GM18505 (cell line): ENCODE results near the gene VEZF1.
"Not testable (repeated sequence)": the region's sequence is repeated elsewhere in the genome, so short reads cannot be mapped to it uniquely, and the experiment has no call there.

Experiments used
- ATAC-seq: cut with Tn5 transposase; IDR thresholded peaks from one replicate; pipeline ENCODE4 v1.9.1; 2021; ENCODE audit not compliant: unreplicated experiment
- POLR2A ChIP-seq: IDR thresholded peaks from 4 replicates; pipeline ENCODE4 v1.6.1; 2011; ENCODE audit warnings: borderline replicate concordance; ENCODE audit not compliant: insufficient read depth, insufficient read length; ENCODE audit errors: extremely low read depth

The VEZF1 gene

GRCh38 chr17:57975044-57975443, 13.0 kb downstream of the VEZF1 start:
- TF ChIP-seq POLR2A: no peak
- no peak for ATAC-seq

DNA sequence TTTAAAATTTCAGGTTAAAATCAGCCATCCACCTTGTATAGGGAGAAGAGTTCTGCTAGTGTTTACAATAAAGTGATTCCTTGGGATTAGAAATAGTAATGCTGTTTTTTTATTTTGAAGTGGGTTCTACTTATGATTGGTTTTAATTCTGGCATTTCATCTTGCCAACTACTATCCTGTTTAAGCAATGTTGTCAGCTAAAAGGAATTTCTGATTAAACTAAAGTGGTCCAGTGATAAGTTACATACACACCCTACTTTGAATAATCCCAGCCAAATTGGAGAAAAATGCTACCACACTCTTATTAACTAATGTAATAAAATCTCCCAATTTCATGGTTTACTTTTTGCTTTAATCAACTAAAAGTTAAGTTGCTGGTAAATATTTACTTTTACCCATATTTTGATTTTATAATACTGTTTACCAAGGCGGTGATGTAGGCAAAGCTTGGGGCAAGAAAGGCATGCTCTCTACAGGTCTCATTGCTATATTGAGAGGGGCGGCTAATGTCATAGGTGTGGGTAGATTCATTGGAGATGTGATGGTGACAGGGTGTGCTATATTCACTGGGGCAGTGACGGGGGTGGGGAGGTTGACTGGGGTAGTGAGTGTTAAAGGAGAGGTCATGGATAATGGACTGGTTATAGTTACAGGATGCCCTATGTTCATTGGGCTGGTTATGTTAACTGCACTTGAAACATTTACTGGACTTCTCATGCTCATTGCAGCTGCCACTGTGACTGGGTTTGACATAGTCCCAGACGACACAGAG, 13.8 kb downstream of the VEZF1 start:
- ATAC-seq: not testable (repeated sequence)

GRCh38 chr17:57972151-57972550, 15.9 kb downstream of the VEZF1 start:
- ATAC-seq: no peak
- no peak for TF ChIP-seq POLR2A

DNA sequence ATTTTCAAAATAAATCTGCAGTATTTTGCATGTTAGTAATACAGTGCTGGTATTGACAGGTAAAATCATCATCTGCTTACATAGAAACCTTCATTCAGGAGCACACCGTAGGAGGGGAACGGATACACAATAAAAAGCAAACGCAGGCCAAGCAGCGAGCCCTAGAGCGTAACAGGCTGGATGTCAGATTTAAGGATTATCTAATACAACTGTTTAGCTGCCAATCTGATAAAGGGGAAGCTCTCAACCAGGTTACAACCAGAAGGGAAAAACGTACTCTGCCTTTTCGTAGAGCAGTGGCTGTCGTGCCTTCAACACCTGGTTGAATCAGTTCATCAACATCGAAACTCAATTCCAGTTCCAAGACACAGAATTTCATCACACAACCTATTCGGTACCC, 16.5 kb downstream of the VEZF1 start:
- no peak for ATAC-seq
- no peak for TF ChIP-seq POLR2A

DNA sequence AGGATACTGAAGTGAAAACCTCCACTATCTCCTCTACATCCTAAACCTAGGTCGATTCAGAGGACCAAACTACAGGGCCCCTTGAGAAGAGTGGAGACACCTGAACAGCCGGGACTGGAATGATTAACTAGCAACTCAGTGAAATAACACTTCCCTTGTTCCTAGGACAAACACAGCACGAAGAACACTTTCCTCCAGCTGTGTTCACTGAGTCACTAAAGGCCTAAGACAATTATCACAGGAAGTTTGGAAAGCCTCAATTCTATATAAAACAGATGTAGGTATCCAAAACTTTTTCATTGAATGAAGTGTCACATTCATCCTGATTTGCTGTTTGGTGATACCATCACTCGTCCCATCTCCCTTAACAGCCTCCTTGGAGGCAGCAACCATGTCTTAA, 17.3 kb downstream of the VEZF1 start:
- no peak for ATAC-seq
- TF ChIP-seq POLR2A: no peak

DNA sequence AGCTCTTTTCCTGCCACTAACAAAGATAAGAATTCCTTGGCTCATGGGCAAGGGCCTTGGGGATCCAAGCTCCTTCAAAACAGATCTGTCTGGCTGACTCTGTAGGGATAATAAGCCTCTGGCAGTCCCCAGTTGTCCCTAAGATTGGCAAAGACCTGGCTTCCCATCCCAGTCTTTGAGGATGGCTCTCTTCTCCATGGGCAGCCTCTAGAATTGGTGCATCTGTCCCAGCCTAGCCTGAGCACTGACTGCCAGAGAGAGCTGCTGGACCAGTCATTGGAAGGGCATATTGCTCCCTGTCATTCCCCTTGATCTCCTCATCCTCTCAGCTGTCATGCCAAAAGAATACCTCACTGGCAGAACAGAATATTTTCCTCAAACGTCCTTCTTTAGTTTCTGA, 19.6 kb downstream of the VEZF1 start:
- no peak for ATAC-seq
- TF ChIP-seq POLR2A: no peak

DNA sequence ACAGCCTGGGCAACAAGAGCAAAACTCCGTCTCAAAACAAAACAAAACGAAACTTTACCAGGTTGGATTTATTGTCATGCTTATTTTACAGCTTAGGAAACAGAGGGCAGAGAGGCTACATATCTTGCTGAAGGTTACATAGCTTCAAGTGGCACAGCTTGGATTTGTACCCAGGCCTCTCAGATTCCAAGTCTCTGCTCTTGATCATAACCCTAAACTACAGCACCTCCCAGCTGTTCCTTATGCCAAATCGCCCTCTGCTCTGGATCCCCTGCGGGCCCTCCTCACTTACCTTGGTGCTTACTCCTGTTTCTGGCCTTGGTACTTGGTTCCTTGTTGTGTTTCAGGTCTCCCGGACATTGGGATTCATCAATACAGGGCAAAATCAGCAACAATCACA, 21.2 kb downstream of the VEZF1 start:
- TF ChIP-seq POLR2A: no peak
- no peak for ATAC-seq

GRCh38 chr17:57966246-57966645, 21.8 kb downstream of the VEZF1 start:
- TF ChIP-seq POLR2A: no peak

DNA sequence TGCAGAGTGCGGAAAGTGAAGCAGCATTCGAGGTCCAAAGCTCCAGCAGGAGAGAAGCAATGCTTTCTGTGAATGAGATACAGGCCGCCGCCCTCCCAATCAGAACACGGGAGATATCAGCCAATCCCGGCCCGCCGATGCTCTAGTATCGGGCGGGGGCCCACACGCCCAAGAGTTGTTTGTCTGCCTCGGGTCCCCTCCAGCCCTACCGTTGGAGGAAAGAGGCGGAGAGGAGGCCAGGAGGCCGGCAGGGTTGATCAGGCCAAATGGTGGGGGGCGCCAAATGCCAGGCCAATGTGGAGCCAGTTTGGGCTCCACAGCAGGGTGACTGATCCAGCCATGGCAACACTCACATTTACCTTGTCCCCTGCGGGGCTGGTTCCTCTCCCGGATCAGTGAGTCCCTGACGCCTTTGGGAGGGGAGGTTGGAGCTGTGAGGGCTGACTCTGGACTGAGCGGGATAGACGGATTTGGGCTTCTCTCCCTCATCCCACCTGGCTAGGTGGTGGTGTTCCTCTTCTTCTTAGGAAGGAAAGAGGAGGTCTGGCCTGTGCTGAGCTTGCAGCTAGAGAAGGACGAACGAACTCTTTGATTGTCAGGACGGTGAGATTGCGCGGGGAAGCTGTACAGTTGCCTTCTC, 22.4 kb downstream of the VEZF1 start:
- no peak for TF ChIP-seq POLR2A
- ATAC-seq: no peak

More at GRCh38 chr17:57966246-57966645, 21.8 kb downstream of the VEZF1 start:
- no peak for ATAC-seq

DNA sequence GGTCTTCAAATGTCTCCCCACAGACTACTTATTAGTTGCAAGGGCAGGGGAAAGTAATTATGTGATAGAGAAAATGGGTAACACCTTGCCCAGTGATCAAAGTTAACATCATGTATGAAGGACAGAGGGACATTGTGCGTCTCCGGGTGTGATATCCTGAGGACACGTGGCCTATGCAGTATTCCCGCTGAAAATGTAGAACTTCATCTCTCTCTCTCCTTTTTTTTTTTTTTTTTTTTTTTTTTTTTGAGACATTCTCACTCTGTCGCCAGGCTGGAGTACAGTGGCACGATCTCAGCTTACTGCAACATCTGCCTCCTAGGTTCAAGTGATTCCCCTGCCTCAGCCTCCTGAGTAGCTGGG, 24.9 kb downstream of the VEZF1 start:
- ATAC-seq: no peak
- no peak for TF ChIP-seq POLR2A

DNA sequence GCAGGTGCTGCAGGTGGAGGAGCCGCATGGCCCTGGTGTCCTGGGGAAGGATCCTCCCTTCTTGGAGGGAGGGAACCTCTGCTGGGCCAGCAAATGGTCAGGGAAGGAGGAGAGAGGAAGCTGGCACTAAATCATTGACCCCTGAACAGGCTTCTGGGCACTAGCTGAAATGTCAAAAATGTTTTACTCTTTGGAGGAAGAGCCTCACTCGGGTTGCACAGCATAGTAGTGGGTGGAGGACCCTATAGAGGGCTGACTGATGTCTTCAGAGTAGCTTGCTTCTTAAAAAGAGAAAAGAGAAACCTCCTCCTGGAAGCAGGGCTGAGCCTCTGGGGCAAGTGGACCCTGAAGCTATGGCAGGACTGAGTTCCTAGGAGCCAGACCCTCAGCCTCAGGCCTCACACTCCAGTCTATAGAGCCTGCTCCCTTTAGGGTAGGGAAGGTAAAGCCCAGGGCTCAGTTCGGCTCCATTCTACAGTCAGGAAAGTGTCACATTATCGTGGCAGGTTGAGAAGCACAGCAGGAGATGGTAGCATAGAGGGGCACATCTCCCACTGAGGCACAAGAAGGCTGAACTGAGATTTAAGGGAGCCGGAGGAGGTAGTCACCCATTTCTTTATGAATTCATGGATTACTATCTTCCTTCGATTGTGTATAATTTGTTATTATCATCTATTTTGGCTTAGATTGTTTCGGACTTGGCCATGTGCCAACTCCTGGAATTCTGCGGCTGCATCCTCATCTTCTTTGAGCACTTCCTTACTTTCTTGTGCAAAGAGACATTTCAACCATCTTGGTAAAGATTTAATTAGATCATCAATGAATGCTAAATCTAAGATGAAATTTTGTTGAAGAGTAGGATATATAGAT, 25.5 kb downstream of the VEZF1 start:
- no peak for ATAC-seq
- TF ChIP-seq POLR2A: no peak

GRCh38 chr17:57959929-57960328, 28.1 kb downstream of the VEZF1 start:
- no peak for TF ChIP-seq POLR2A
- no peak for ATAC-seq

DNA sequence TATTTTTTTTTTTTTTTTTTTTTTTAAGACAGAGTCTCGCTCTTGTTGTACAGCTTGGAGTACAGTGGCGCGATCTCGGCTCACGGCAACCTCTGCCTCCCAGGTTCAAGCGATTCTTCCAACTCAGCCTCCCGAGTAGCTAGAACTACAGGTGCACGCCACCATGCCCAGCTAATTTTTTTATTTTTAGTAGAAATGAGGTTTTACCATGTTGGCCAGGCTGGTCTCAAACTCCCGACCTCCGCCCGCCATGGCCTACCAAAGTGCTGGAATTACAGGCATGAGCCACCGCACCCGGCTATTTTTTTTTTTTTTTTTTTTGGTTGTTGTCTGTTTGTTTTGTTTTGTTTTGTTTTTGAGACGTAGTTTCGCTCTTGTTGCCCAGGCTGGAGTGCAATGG, 29.7 kb downstream of the VEZF1 start:
- not testable (repeated sequence) for ATAC-seq

- no peak for TF ChIP-seq POLR2A
- no peak for ATAC-seq
Measured at GRCh38 chr17:57957886-57958285, 30.2 kb downstream of the VEZF1 start.
